Activated T-helper 1 cell treated with anti-CD3 and anti-CD28 coated beads, Interleukin-2, amount 50 U/mL, for 16 hours (primary cell): ENCODE measurements around the gene SORCS3.

Experiments
- DNase-seq, 2 donors: peaks; one replicate each; pipeline ENCODE4 v3.0.0-alpha.2; 2020; ENCODE audit warnings: low read depth in 1 of 2, low spot score in 1 of 2

The SORCS3 gene

GRCh38 chr10:104774234-104774633 lies 133.1 kb downstream of the SORCS3 start:
- DNase-seq: no peak

GRCh38 chr10:104777086-104777799 lies 136.2 kb downstream of the SORCS3 start:
- DNase-seq: no peak

GRCh38 chr10:104778371-104778770 lies 137.3 kb downstream of the SORCS3 start:
- DNase-seq: no peak

GRCh38 chr10:104779701-104780100 lies 138.6 kb downstream of the SORCS3 start:
- DNase-seq: no peak

- no peak for DNase-seq
Observed at GRCh38 chr10:104780165-104780564, 139.1 kb downstream of the SORCS3 start.

- DNase-seq: no peak
Observed at GRCh38 chr10:104780946-104781595, 140.0 kb downstream of the SORCS3 start.

GRCh38 chr10:104784452-104784851 lies 143.4 kb downstream of the SORCS3 start:
- DNase-seq: no peak

- no peak for DNase-seq
Observed at GRCh38 chr10:104791471-104791870, 150.4 kb downstream of the SORCS3 start.

- DNase-seq: no peak
Observed at GRCh38 chr10:104795411-104795810, 154.3 kb downstream of the SORCS3 start.

GRCh38 chr10:104796823-104797222 lies 155.7 kb downstream of the SORCS3 start:
- DNase-seq: no peak

- no peak for DNase-seq
Observed at GRCh38 chr10:104802941-104803340, 161.9 kb downstream of the SORCS3 start.

GRCh38 chr10:104804880-104805279 lies 163.8 kb downstream of the SORCS3 start:
- no peak for DNase-seq

- DNase-seq: no peak
Observed at GRCh38 chr10:104806801-104807200, 165.7 kb downstream of the SORCS3 start.

- DNase-seq: no peak
Observed at GRCh38 chr10:104807581-104808310, 166.7 kb downstream of the SORCS3 start.

GRCh38 chr10:104809288-104810090 lies 168.4 kb downstream of the SORCS3 start:
- DNase-seq: no peak

GRCh38 chr10:104811166-104811565 lies 170.1 kb downstream of the SORCS3 start:
- no peak for DNase-seq

GRCh38 chr10:104816501-104816900 lies 175.4 kb downstream of the SORCS3 start:
- DNase-seq: no peak

- no peak for DNase-seq
Observed at GRCh38 chr10:104819731-104820130, 178.6 kb downstream of the SORCS3 start.

GRCh38 chr10:104822088-104822487 lies 181.0 kb downstream of the SORCS3 start:
- DNase-seq: no peak

GRCh38 chr10:104824380-104825006 lies 183.4 kb downstream of the SORCS3 start:
- DNase-seq: no peak

- no peak for DNase-seq
Observed at GRCh38 chr10:104831272-104831671, 190.2 kb downstream of the SORCS3 start.
